Coronary artery (tissue), 2 donors: Measurements from ENCODE around the gene IFI27L2.
A peak's percentile ranks its signal among the peaks of the same experiment; 100 is the strongest.

Experiments used
- DNase-seq: peaks from one replicate; pipeline ENCODE4 v3.0.0-alpha.2; 2017; ENCODE audit warnings: low spot score
- H3K27ac ChIP-seq, 2 donors: fragments of 200-600 bp; sonication (generic); one replicate each; pipeline ENCODE4 v1.5.1; 2016 to 2019
- H3K4me3 ChIP-seq: fragments of 200-600 bp; sonication (generic); 2 replicates; pipeline ENCODE4 v1.5.1; 2016; ENCODE audit warnings: mild to moderate bottlenecking, moderate library complexity
- TF ChIP-seq, protein P1 (sequence below): fragments of 200-600 bp; sonication (generic); IDR thresholded peaks from one replicate; pipeline ENCODE4 v1.5.1; 2019; ENCODE audit warnings: antibody characterized with exemption

The IFI27L2 gene

DNA sequence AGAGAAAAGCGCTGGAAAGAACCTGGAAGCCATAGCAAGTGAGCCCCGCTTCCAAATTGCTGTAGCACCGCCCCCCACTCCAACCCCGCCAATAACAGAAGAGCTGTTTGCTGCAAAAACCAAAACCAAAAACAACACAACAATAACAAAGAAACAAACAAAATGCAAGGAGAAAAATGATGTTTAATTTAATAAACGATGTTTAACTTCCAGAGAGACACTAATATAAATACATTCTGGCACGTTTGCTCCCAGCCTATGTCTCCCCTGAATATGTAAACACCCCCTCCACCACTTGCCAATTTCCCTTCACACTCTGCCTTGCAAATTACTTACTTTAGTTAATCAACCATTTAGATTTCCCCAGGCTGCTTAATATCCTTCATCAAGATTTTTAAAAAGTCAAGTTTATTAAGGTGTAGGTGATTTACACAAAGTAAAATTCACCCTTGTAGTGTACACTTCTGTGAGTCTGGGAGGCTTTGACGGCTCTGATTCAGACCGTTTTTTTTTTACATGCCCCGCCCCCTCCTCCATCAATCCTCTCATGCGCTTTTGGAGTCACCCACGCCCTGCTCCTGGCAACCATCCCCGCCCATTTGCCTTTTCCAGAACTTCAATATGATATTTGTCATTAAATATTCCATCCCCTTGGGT lies 482 bp upstream of the IFI27L2 start:
- Histone ChIP-seq H3K27ac (peak overlapping the region; percentile 80 to 87), H3K4me3 (peak overlapping the region; percentile 77)
- DNase-seq = peak; percentile 69
- TF ChIP-seq, protein P1, sequence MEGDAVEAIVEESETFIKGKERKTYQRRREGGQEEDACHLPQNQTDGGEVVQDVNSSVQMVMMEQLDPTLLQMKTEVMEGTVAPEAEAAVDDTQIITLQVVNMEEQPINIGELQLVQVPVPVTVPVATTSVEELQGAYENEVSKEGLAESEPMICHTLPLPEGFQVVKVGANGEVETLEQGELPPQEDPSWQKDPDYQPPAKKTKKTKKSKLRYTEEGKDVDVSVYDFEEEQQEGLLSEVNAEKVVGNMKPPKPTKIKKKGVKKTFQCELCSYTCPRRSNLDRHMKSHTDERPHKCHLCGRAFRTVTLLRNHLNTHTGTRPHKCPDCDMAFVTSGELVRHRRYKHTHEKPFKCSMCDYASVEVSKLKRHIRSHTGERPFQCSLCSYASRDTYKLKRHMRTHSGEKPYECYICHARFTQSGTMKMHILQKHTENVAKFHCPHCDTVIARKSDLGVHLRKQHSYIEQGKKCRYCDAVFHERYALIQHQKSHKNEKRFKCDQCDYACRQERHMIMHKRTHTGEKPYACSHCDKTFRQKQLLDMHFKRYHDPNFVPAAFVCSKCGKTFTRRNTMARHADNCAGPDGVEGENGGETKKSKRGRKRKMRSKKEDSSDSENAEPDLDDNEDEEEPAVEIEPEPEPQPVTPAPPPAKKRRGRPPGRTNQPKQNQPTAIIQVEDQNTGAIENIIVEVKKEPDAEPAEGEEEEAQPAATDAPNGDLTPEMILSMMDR = no peak

DNA sequence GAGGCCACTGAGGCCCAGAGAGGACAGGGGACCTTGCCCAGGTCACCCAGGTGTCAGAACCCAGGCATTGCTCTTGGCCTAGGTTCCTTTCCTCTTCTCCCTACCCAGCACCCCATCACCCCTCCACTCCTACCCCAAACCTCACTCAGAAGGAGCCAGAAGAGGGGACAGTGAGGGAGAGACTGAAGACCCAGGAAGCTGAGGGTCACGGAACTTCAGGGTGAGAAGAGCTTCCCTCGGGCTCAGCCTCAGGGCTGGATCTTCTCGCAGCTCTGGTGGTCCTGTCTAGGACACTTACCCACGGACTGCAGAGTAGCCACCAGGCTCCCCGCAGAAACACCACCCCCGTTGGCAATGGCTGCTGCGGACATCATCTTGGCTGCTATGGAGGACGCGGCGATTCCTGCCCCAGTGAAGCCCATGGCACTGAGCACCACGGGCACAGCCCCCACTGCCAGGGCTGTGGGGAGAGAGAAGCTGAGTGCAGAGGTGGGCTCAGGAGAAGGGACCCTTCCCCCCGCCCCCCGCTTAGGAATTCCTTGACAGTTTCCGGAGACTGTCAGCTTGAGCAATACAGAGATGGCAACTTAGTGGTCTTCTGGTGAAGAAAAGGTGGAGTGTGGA lies 1.1 kb downstream of the IFI27L2 start:
- TF ChIP-seq, protein P1 = no peak
- Histone ChIP-seq H3K4me3 (peak overlapping the region; percentile 77), H3K27ac (peak overlapping the region in 1 of 2 donors; percentile 87)
- DNase-seq = no peak

DNA sequence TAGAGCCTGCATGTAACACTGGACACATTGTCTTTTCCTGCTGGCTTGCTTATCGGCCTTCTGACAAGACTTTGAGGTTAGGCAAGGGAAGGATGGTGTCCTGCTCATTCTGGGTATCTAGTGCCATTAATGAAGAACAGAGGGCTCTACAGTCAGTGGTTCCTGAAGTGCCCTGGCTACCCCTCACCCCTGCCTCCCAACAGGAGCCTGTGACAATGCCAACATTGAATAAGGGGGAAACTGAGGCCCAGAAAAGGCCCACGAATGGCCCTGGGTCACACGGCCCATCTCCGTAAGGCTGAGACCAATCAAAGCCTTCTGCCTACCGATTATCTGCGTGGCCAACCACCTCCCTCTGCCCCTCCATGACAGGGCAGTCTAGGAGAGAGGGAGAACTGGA lies 2.1 kb downstream of the IFI27L2 start:
- TF ChIP-seq, protein P1 = no peak
- H3K4me3 ChIP-seq = no peak overlapping the region
- no peak for DNase-seq
- no peak overlapping the region for H3K27ac ChIP-seq

DNA sequence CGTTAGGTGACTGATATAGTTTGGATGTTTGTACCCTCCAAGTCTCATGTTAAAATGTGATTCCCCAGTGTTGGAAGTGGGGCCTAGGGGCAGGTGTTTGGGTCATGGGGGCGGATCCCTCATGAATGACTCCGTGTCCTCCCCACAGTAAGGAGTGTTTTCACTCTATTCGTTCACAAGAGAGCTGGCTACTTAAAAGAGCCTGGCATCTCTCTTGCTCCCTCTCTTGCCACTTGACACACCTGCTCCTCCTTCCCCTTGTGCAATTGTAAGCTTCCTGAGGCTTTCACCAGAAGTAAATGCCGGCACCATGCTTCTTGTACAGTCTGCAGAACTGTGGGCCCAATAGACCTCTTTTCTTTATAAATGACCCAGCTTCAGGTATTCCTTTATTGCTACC lies 2.6 kb downstream of the IFI27L2 start:
- Histone ChIP-seq H3K27ac (no peak overlapping the region), H3K4me3 (no peak overlapping the region)
- DNase-seq = no peak
- TF ChIP-seq, protein P1 = no peak

DNA sequence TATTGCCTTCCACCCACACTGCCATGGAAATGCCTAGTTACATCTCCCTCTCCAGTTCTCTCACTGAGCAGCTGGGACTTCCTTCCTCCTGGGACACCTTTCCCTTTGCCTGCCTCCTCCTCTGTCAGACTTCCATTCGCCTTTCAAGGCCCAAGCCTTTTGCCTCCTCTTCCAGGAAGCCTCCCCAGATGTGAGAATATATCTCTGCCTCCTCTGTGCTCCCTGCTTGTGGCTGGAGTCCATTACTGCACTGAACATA lies 3.1 kb downstream of the IFI27L2 start:
- H3K4me3 ChIP-seq = no peak overlapping the region
- no peak for DNase-seq
- no peak overlapping the region for H3K27ac ChIP-seq
- TF ChIP-seq, protein P1 = no peak

DNA sequence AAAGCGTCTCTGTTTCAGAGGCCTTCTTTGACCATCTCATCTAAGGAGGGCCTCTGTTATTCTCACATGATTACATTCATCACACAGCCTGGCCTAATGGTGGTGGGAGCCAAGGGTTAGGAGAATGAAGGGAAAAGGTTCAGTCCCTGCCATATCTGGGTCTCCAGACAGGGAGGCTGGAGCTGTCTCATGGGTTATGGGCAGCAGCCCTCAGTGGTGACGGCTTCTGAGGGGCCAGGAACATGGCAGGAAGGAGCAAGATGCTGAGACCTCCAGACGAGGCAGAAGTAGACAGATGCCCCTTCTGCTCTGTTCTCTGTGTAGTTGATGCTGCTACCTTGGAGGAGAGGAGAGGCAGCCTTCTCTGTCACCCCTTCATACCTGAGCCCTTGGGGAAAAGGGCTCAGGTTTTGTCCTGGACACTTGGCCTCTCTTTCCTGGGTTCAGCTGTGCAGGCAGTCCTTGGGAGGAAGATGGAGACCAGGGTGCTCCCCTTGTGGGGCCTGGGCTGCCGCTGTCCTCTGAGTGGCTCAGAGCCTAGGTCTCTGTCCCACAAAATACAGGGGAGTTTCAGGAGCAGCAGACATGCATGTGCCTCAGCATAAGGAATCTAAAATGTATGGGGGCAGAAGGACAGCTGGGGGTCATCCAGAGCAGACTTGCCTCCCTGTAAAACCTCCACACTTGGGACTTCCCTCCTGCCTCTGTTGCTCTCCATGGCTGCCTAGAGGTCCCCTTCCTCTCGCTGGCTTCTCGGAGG lies 3.6 kb downstream of the IFI27L2 start:
- H3K27ac ChIP-seq = no peak overlapping the region
- TF ChIP-seq, protein P1 = no peak
- DNase-seq = peak; percentile 54
- H3K4me3 ChIP-seq = no peak overlapping the region
